ENCODE results near the gene PGPEP1.
A peak's percentile ranks its signal among the peaks of the same experiment; 100 is the strongest.

The PGPEP1 gene, protein sequence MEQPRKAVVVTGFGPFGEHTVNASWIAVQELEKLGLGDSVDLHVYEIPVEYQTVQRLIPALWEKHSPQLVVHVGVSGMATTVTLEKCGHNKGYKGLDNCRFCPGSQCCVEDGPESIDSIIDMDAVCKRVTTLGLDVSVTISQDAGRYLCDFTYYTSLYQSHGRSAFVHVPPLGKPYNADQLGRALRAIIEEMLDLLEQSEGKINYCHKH

DNA sequence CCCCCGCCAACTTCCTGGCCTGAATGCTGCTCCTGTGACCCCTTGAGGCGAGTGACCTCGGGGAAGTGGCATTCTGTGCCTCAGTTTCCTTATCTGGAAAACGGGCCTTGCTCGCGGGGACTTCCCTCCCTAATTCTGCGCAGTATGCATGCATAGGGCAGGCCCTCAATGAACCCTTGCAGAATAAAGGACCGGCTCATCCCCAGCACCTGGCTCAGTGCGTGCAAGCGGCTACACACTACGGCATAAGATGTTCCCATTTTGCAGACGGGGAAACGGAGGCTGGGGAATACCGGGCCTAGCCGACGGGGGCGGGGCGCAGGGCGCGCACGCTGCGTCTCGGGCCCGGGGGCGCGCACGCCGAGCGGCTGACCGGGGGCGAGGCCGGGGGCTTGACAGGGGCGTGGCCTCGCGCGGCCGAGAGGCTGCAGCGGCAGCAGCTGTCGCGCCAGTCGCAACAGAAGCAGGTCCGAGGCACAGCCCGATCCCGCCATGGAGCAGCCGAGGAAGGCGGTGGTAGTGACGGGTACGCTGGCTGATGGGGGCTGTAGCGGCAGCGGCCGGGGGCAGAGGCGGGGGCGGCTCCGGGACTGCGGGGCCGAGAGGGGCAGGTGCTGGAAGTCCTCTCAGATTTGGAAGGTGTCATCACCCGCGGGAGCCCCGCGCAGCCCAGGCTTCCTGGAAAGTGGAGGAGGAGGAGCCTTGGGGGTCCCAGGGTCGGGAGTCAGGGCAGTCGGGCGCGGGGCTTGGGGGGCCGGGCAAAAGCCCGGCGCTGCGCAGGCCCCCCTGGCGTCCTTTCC, at the start of gene PGPEP1:
Gene PGPEP1 (plus strand): TSS at position 409 of the 800 bp plus-strand sequence. CDS start 84 bp downstream, at position 493.
- Mint-ChIP-seq H3K4me3 (peak within 1 kb of the TSS; percentile 87), H3K27me3 (no peaks in the 10 kb centered on the region), H3K27ac (peak within 1 kb of the TSS; percentile 95), H3K36me3 (no peaks in the 10 kb centered on the region), H3K9me3 (ENCODE audit: low read depth) (no peaks in the 10 kb centered on the region), H3K4me1 (ENCODE audit: low read depth) (peaks cover 9% of the 10 kb centered on the region)

DNA sequence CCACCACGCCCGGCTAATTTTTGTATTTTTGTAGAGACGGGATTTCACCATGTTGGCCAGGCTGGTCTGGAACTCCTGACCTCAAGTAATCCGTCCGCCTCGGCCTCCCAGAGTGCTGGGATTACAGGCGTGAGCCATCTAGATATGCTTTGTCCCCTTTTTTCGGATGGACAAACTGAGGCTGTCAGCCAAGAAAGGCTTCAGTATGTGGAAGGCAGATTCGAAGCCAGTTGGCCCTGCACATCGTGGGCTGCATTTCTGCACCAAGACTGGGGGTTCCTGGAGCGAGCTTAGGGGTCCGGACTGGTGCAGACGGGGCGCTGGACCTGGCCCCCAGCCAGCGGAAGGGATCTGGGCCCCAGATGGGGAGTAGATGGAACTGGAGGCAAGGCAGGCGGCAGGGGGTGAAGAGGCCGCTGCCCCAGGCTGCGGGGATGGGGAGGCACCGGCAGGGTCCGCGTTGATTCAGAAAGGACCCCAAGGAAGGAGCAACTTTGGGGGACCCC, 49.3 kb upstream of the PGPEP1 start:
- H3K27me3 Mint-ChIP-seq: no peaks in the 10 kb centered on the region
- peak overlapping the region; percentile 97 for H3K27ac Mint-ChIP-seq
- no peaks in the 10 kb centered on the region for H3K36me3 Mint-ChIP-seq
- peak overlapping the region; percentile 87 for H3K4me3 Mint-ChIP-seq
- H3K9me3 Mint-ChIP-seq (ENCODE audit: low read depth): no peaks in the 10 kb centered on the region
- peaks cover 51% of the 10 kb centered on the region for H3K4me1 Mint-ChIP-seq (ENCODE audit: low read depth)

DNA sequence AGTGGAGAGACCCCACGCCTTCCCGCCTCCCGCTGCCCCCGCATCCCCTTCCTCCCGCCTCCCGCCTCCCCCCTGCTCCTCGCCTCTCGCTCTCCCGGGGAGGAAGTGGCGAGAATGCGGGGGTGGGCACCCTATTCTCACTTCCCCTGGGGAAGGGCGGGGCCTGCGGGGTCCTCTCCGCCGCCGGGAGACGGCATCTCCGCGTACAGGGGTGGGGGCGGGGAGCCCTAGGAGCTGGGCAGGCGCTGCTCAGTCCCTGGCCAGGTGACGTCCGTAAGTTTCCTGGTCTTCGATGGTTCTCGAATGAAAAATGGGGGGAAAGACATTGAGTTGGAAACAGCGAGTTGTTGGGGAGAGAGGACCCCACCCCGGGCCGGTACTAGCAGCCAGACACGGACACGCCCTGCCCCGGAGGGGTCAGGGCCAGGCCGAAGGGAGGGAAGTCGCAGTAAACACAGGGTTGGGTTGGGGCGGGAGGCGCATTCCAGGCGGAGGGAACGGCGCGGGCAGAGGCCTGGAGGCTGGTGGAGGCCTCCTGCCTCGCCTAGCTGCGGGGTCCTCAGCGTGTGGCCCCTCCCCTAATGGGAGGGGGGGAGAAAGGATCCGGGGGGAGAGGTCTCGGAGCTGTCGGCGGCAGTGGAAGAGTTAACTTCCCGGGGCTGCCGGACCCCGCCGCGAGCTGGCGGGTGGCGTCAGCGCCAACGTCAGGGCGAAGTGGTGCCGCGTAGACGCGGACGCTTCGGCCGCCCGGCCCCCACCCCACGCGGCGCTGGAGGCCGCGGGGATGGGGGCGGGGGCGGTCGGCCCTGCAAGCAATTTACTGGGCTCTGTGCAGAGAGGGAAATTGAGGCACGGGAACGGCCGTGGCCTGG, 48.6 kb upstream of the PGPEP1 start:
- H3K36me3 Mint-ChIP-seq: no peaks in the 10 kb centered on the region
- H3K4me1 Mint-ChIP-seq (ENCODE audit: low read depth): peaks cover 48% of the 10 kb centered on the region
- H3K4me3 Mint-ChIP-seq: peak overlapping the region; percentile 89
- H3K27me3 Mint-ChIP-seq: no peaks in the 10 kb centered on the region
- no peaks in the 10 kb centered on the region for H3K9me3 Mint-ChIP-seq (ENCODE audit: low read depth)
- peak overlapping the region; percentile 96 for H3K27ac Mint-ChIP-seq

DNA sequence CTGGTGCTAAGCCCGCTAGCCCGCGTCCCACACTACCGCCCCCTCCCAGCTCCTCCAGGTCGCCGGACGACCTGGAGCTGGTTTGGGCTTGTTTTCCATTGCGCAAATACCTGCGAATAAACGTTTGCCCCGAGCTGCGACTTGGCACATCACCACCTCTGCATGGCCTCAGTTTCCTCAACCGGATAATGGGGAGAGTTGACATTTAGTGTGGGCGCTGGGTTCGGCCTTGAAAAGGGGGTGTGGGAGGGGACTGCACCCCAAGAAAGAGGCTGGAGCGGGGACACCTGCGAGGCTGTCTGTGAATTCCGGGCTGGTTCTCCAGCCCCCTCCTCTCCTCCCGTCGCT, 48.0 kb upstream of the PGPEP1 start:
- Mint-ChIP-seq H3K4me1 (ENCODE audit: low read depth) (peaks cover 49% of the 10 kb centered on the region), H3K27me3 (no peaks in the 10 kb centered on the region), H3K4me3 (peak overlapping the region; percentile 89), H3K36me3 (no peaks in the 10 kb centered on the region), H3K27ac (peak overlapping the region; percentile 94), H3K9me3 (ENCODE audit: low read depth) (no peaks in the 10 kb centered on the region)

DNA sequence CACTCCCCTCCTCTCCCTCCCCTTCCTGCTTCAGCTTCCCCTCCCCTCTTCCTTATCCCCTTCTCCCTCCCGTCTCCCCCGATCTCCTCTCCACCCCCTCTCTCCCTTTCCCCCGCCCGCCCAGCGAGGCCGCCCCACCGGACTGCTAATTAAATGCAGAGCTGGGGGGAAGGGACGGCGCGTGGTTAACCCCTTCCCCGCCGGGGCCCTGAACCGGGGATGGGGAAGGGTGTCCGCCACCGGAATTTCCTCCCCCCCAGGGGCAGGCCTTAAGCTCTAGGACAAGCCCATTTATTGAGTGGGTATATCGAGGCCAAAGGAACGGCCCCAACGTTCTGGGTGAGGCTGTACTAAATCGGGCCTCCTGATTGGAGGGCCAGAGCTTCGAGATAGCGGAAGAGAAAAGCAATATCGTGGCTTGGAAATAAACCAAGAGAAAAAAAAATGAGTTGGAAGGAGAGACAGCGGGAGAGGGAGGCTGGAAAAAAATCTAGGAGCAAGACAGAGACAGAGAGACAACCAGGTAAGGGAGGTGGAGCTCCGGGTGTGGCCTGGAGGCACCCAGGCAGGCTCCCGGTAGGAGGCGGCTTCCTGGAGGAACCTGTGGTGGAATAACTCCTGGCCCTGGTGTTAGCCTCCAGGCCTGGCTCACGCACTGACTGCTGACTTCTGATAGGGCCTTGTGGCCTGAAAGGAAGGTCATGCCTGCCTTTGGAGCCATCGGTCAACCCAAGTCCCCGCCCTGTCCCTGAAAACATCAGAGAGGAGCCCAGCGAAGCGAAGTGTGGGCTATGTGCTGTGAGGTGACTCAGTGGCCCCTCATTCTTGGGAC, 47.4 kb upstream of the PGPEP1 start:
- peak overlapping the region; percentile 89 for H3K4me3 Mint-ChIP-seq
- peaks cover 49% of the 10 kb centered on the region for H3K4me1 Mint-ChIP-seq (ENCODE audit: low read depth)
- H3K27me3 Mint-ChIP-seq: no peaks in the 10 kb centered on the region
- peak overlapping the region; percentile 94 for H3K27ac Mint-ChIP-seq
- H3K9me3 Mint-ChIP-seq (ENCODE audit: low read depth): no peaks in the 10 kb centered on the region
- H3K36me3 Mint-ChIP-seq: no peaks in the 10 kb centered on the region

DNA sequence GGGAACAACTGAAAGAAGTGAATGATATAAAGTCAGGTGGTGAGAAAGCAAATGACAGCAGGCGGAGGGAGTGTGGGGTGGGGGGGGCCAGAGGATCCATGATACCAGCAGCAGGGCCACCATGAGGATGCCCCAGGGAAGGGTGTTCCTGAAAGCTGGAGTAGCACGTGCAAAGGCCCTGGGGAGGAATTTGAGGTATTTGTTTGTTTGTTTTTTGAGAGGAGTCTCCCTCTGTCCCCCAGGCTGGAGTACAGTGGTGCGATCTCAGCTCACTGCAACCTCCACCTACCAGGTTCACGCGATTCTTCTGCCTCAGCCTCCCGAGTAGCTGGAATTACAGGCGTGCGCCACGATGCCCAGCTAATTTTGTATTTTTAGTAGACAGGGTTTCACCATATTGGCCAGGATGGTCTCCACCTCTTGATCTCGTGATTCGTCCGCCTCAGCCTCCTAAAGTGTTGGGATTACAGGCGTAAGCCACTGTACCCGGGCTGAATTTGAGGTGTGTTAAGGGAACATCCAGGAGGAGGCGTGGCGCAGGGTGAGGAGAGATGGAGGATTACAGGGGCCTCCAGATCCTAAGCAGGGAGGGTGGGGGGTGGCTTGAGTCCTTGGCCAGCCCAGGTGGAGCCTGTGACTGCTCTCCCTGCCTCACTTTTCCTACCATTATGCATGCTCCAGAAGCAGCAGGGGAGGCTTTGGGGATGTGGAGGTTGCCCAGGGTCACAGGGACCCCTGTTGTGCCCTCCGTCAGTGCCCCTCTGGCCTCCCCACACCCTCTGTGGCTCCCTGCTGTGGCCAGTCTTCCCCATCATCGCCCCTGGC, 46.5 kb upstream of the PGPEP1 start:
- no peaks in the 10 kb centered on the region for H3K36me3 Mint-ChIP-seq
- no peaks in the 10 kb centered on the region for H3K9me3 Mint-ChIP-seq (ENCODE audit: low read depth)
- H3K27me3 Mint-ChIP-seq: no peaks in the 10 kb centered on the region
- peak overlapping the region; percentile 89 for H3K4me3 Mint-ChIP-seq
- H3K27ac Mint-ChIP-seq: peak overlapping the region; percentile 94
- H3K4me1 Mint-ChIP-seq (ENCODE audit: low read depth): peaks cover 55% of the 10 kb centered on the region

DNA sequence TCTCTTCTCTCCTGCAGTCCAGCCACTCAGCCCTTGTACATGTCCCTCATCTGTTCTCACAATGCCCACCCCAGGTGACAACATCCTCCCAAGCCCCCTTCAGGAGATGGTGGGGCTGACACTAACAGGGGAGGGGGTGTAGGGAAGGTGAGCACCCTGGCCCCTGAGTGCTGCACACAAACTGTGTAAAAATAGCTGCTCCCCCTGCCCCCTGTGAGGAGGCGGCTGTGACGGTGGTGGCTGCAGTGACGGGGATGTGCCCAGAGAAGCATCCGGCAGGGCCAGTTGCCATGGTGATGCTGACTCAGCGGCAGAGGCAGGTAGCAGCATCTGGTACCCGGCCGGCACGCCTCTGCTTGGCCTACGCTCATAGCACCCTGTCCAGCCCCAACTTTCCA, 45.9 kb upstream of the PGPEP1 start:
- peaks cover 54% of the 10 kb centered on the region for H3K4me1 Mint-ChIP-seq (ENCODE audit: low read depth)
- H3K27me3 Mint-ChIP-seq: no peaks in the 10 kb centered on the region
- H3K27ac Mint-ChIP-seq: peak overlapping the region; percentile 89
- peak overlapping the region; percentile 76 for H3K4me3 Mint-ChIP-seq
- no peaks in the 10 kb centered on the region for H3K36me3 Mint-ChIP-seq
- no peaks in the 10 kb centered on the region for H3K9me3 Mint-ChIP-seq (ENCODE audit: low read depth)

DNA sequence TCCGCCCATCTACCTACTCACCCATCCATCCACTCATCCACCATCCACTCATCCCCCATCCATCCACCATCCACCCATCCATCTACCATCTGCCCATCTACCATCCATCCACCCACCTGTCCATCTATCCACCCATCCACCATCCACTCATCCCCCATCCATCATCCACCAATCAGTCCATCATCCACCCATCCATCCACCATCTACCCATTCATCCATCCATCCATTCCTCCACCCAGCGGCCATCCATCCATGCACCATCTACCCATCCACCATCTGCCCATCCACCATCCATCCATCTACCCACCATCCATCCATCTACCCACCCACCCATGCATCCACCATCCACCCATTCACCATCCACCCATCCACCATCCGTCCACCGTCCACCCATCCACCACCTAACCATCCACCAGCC, 45.4 kb upstream of the PGPEP1 start:
- Mint-ChIP-seq H3K27ac (no peak overlapping the region), H3K9me3 (ENCODE audit: low read depth) (no peaks in the 10 kb centered on the region), H3K4me1 (ENCODE audit: low read depth) (peaks cover 48% of the 10 kb centered on the region), H3K36me3 (no peaks in the 10 kb centered on the region), H3K4me3 (no peak overlapping the region), H3K27me3 (no peaks in the 10 kb centered on the region)

DNA sequence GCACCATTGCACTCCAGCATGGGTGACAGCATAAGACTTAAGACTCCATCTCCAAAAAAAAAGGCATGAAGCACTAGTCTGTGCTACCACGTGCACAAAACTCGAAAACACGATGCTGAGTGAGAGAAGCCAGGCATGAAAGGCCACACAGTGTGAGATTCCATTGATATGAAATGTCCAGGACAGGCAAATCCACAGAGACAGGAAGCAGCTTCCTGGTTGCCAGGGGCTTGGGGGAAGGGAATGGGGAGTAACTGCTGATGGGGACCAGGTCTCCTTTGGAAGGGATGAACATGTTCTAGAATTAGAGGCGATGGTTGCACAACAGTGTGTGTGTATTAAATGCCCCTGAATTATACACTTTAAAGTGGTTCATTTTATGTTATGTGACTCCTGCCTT, 43.1 kb upstream of the PGPEP1 start:
- Mint-ChIP-seq H3K27me3 (no peaks in the 10 kb centered on the region), H3K27ac (no peak overlapping the region), H3K9me3 (ENCODE audit: low read depth) (no peaks in the 10 kb centered on the region), H3K4me3 (no peak overlapping the region), H3K4me1 (ENCODE audit: low read depth) (peaks cover 38% of the 10 kb centered on the region), H3K36me3 (no peaks in the 10 kb centered on the region)

DNA sequence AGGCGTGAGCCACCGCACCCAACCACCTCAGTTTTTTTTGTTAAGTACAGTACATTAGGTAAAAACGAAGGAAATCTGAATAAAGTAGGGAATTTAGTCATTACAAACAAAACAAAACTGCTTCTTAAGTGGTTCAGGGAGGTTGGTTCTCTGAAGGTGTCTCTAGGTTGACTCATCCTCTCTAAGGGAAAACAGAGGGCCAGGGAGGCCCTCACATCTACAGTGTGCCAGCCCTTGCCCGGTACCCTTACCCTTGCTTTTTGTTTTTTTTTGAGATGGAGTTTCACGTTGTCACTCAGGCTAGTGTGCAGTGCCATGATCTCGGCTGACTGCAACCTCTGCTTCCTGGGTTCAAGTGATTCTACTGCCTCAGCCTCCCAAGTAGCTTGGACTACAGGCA, 41.8 kb upstream of the PGPEP1 start:
- H3K9me3 Mint-ChIP-seq (ENCODE audit: low read depth): no peaks in the 10 kb centered on the region
- H3K4me3 Mint-ChIP-seq: peak overlapping the region; percentile 35
- H3K36me3 Mint-ChIP-seq: no peaks in the 10 kb centered on the region
- peaks cover 35% of the 10 kb centered on the region for H3K4me1 Mint-ChIP-seq (ENCODE audit: low read depth)
- no peaks in the 10 kb centered on the region for H3K27me3 Mint-ChIP-seq
- H3K27ac Mint-ChIP-seq: peak overlapping the region; percentile 76

DNA sequence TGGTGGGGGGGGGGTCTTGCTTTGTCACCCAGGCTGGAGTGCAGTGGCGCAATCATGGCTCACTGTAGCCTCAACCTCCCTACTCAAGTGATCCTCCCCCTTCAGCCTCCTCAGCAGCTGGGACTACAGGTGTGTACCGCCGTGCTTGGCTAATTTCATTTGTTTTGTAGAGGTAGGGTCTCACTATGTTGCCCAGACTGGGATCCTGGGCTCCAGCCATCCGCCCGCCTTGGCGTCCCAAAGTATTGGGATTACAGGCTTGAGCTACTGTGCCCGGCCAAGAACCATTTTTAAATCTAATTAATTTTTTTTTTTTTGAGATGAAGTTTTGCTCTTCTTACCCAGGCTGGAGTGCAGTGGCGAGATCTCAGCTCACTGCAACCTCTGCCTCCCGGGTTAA, 40.7 kb upstream of the PGPEP1 start:
- H3K4me3 Mint-ChIP-seq: no peak overlapping the region
- no peaks in the 10 kb centered on the region for H3K36me3 Mint-ChIP-seq
- H3K4me1 Mint-ChIP-seq (ENCODE audit: low read depth): peaks cover 36% of the 10 kb centered on the region
- H3K27ac Mint-ChIP-seq: no peak overlapping the region
- no peaks in the 10 kb centered on the region for H3K9me3 Mint-ChIP-seq (ENCODE audit: low read depth)
- H3K27me3 Mint-ChIP-seq: no peaks in the 10 kb centered on the region

DNA sequence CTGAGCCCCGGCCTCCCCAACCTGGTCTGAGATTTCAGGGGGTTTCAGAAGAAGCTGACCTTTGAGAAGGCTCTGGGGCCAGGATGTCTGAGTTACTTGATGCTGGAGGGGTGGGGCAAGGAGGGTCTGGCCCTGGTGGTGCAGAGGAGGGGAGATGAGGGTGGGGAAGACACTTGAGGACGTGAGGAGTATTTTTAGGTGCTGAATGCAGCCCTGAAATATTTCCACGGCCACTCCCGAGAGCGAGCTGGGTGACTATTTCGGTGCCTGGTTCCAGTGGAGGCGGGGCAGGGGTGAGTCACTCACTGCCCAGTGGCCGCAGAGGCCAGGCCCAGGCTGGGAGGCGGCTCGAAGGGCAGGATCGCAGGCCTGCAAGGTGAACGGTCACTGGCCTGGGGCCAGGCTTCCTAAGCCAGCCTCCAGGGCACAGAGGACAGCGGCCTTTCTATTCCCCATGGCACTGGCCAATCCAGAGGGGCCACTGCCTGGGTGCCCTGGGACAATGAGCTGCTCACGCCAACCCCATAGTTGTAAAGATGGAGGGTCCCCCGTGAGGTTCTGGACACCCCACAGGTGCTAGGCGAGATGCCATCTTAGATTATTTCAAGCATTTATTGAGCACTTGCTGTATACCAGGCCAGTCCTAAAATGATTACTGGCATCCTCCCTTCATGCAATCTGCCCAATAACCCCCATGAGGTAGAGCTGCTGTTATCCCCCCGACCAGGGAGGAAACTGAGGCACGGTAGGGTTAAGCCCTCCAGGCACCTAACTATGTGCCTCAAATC, 39.3 kb upstream of the PGPEP1 start:
- H3K4me1 Mint-ChIP-seq (ENCODE audit: low read depth): peaks cover 45% of the 10 kb centered on the region
- no peak overlapping the region for H3K4me3 Mint-ChIP-seq

DNA sequence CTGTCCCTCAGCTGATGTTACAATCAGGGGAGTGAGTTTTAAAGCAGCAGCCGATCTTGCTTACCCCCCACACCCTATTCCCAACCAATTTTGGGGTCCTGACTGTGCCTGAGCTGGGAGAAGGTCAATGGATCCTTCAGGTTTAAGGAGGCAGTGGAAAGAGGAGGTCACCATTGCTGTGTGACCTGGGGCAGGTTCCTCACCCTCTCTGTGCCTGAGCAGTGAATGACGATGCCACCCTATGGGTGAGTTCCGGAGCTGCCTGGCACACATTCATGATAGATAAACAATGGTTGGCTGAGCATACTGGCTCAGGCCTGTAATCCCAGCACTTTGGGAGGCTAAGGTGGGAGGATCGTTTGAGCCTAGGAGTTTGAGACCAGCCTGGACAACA, 38.7 kb upstream of the PGPEP1 start:
- H3K9me3 Mint-ChIP-seq (ENCODE audit: low read depth): no peaks in the 10 kb centered on the region

More for the DNA sequence above, 39.3 kb upstream of the PGPEP1 start:
- no peaks in the 10 kb centered on the region for H3K9me3 Mint-ChIP-seq (ENCODE audit: low read depth)
- H3K27me3 Mint-ChIP-seq: no peaks in the 10 kb centered on the region
- no peaks in the 10 kb centered on the region for H3K36me3 Mint-ChIP-seq
- peak overlapping the region; percentile 85 for H3K27ac Mint-ChIP-seq

More for the DNA sequence above, 38.7 kb upstream of the PGPEP1 start:
- Mint-ChIP-seq H3K36me3 (no peaks in the 10 kb centered on the region), H3K27me3 (no peaks in the 10 kb centered on the region), H3K4me1 (ENCODE audit: low read depth) (peaks cover 48% of the 10 kb centered on the region), H3K27ac (peak overlapping the region; percentile 85), H3K4me3 (peak overlapping the region; percentile 61)

All from activated naive CD8-positive, alpha-beta T cell (primary cell).